Measurements from ENCODE around the gene TRIP4. TPM values are rescaled to one million over a fixed set of nuclear protein-coding genes. Genes with fewer than 3 reads are reported as not detected.

The TRIP4 gene
- total RNA-seq, 2 experiments from 2014 or later = 9.3 to 21.0 TPM

- Histone ChIP-seq H3K4me3 (ENCODE audit: low read depth, low read length, poor library complexity, severe bottlenecking) (no peak overlapping the region), H4K20me1 (ENCODE audit: insufficient read depth, low read length) (no peaks in the 10 kb centered on the region), H3K27ac (ENCODE audit: low read depth, low read length, poor library complexity, severe bottlenecking) (no peak overlapping the region), H3K9me2 (ENCODE audit: insufficient read depth, low read length) (no peaks in the 10 kb centered on the region), H3K36me3 (ENCODE audit: insufficient read depth, low read length) (peaks cover 55% of the 10 kb centered on the region; the same call in 1 of the 2 replicates), H3K79me2 (ENCODE audit: insufficient read depth, low read depth, low read length) (peaks cover 12% of the 10 kb centered on the region; the same call in 1 of the 2 replicates), H2AFZ (ENCODE audit: low read length) (no peak overlapping the region), H3K4me1 (ENCODE audit: insufficient read depth, low read length, poor library complexity, severe bottlenecking) (peaks cover 23% of the 10 kb centered on the region), H3K4me2 (ENCODE audit: low read length) (no peak overlapping the region), H3K9me3 (ENCODE audit: low read length) (no peaks in the 10 kb centered on the region)
- no peak for DNase-seq (ENCODE audit: low spot score)
- intact Hi-C loops (cut with micrococcal nuclease; ENCODE audit: unreplicated experiment) = no loop called here
- ChIA-PET CTCF (ENCODE audit: unreplicated experiment) (no interaction called here), POLR2A (interaction anchor here (1.0 to 2.2 kb wide), 2 partner anchors 14 to 65 kb away, joined by 3 to 5 read pairs; no protein-coding TSS in a partner anchor)
- no TSS peak for BruUV-seq (replicated peaks)
- TF ChIP-seq CTCF (conservative IDR thresholded peaks at IDR 0.05; ENCODE audit: low read length) (no peak), EZH2phosphoT487 (IDR thresholded peaks at IDR 0.05; ENCODE audit: borderline replicate concordance, low read depth, low read length) (no peak)
These were observed 113.7 kb downstream of the TRIP4 start for GRCh38 chr15:64501396-64501715.

GRCh38 chr15:64502151-64502550 lies 114.5 kb downstream of the TRIP4 start:
- CTCF ChIA-PET (ENCODE audit: unreplicated experiment) = no interaction called here
- POLR2A ChIA-PET = interaction anchor here (1.0 to 2.2 kb wide), 3 partner anchors 12 to 64 kb away, joined by 3 to 8 read pairs (median 5); no protein-coding TSS in a partner anchor
- BruUV-seq (replicated peaks) = no TSS peak
- intact Hi-C loops (cut with micrococcal nuclease; ENCODE audit: unreplicated experiment) = no loop called here
- Histone ChIP-seq H3K4me2 (ENCODE audit: low read length) (no peak overlapping the region), H3K4me3 (ENCODE audit: low read depth, low read length, poor library complexity, severe bottlenecking) (no peak overlapping the region), H3K27ac (ENCODE audit: low read depth, low read length, poor library complexity, severe bottlenecking) (no peak overlapping the region), H3K9me3 (ENCODE audit: low read length) (no peaks in the 10 kb centered on the region), H2AFZ (ENCODE audit: low read length) (no peak overlapping the region), H3K79me2 (ENCODE audit: insufficient read depth, low read depth, low read length) (peaks cover 12% of the 10 kb centered on the region; the same call in 1 of the 2 replicates), H3K36me3 (ENCODE audit: insufficient read depth, low read length) (peaks cover 53% of the 10 kb centered on the region; the same call in 1 of the 2 replicates), H4K20me1 (ENCODE audit: insufficient read depth, low read length) (peaks cover 4% of the 10 kb centered on the region; the same call in 1 of the 2 replicates), H3K4me1 (ENCODE audit: insufficient read depth, low read length, poor library complexity, severe bottlenecking) (peaks cover 28% of the 10 kb centered on the region), H3K9me2 (ENCODE audit: insufficient read depth, low read length) (no peaks in the 10 kb centered on the region)
- TF ChIP-seq EZH2phosphoT487 (IDR thresholded peaks at IDR 0.05; ENCODE audit: borderline replicate concordance, low read depth, low read length) (no peak), CTCF (conservative IDR thresholded peaks at IDR 0.05; ENCODE audit: low read length) (no peak)
- no peak for DNase-seq (ENCODE audit: low spot score)

GRCh38 chr15:64502551-64502950 lies 114.9 kb downstream of the TRIP4 start:
- H4K20me1 ChIP-seq (ENCODE audit: insufficient read depth, low read length) = peaks cover 6% of the 10 kb centered on the region; the same call in 1 of the 2 replicates
- TF ChIP-seq CTCF (conservative IDR thresholded peaks at IDR 0.05; ENCODE audit: low read length) (no peak), EZH2phosphoT487 (IDR thresholded peaks at IDR 0.05; ENCODE audit: borderline replicate concordance, low read depth, low read length) (no peak)
- peak overlapping the region; percentile 52; the same call in 1 of the 2 replicates for H3K4me2 ChIP-seq (ENCODE audit: low read length)
- H2AFZ ChIP-seq (ENCODE audit: low read length) = no peak overlapping the region
- CTCF ChIA-PET (ENCODE audit: unreplicated experiment) = no interaction called here
- no peaks in the 10 kb centered on the region for H3K9me3 ChIP-seq (ENCODE audit: low read length)
- no peak overlapping the region for H3K4me3 ChIP-seq (ENCODE audit: low read depth, low read length, poor library complexity, severe bottlenecking)
- H3K4me1 ChIP-seq (ENCODE audit: insufficient read depth, low read length, poor library complexity, severe bottlenecking) = peaks cover 32% of the 10 kb centered on the region
- no TSS peak for BruUV-seq (replicated peaks)
- H3K79me2 ChIP-seq (ENCODE audit: insufficient read depth, low read depth, low read length) = peaks cover 13% of the 10 kb centered on the region; the same call in 1 of the 2 replicates
- peaks cover 53% of the 10 kb centered on the region; the same call in 1 of the 2 replicates for H3K36me3 ChIP-seq (ENCODE audit: insufficient read depth, low read length)
- DNase-seq (ENCODE audit: low spot score) = no peak
- no peak overlapping the region for H3K27ac ChIP-seq (ENCODE audit: low read depth, low read length, poor library complexity, severe bottlenecking)
- no peaks in the 10 kb centered on the region for H3K9me2 ChIP-seq (ENCODE audit: insufficient read depth, low read length)
- POLR2A ChIA-PET = interaction anchor here (0.5 to 1.8 kb wide), 6 partner anchors 8 to 254 kb away, joined by 3 to 8 read pairs (median 4); no protein-coding TSS in a partner anchor
- intact Hi-C loops (cut with micrococcal nuclease; ENCODE audit: unreplicated experiment) = no loop called here
